ENCODE data around the gene MAD1L1. TPM values are rescaled to one million over a fixed set of nuclear protein-coding genes. Genes with fewer than 3 reads are reported as not detected.

Gene MAD1L1
- total and polyA plus RNA-seq, 10 donors, result 47.3 to 118 (median 68.2) TPM

DNA sequence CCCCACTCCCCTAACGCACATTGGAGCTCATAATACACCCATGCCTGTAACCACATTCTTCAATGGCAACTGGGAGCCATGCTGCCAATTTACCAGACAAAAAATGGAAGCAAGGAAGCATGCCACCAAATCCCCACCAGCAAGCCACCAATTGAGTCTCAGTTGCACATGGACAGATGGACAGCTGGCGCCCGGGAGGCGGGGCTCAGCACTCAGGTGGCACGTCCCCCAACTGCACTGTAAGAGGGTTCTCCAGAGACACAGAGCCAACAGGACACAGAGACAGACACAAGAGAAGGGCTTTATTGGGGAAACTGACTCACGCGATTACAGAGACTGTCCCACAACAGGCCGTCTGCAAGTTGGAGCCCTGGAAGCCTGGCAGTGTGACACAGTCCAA, 2.5 kb downstream of the MAD1L1 start:
- intact Hi-C loops (cut with DNase I; ENCODE audit: low total_unique reads), result no loop called here
- peaks cover 0 to 67% (median 37%) of the 10 kb centered on the region in 6 donors for H3K36me3 ChIP-seq
- TF ChIP-seq CTCF (IDR thresholded peaks at IDR 0.05 in 8 of 11, conservative IDR thresholded peaks at IDR 0.05 in 3 of 11) (no peak), POLR2A (IDR thresholded peaks at IDR 0.05) (no peak), POLR2AphosphoS5 (IDR thresholded peaks at IDR 0.05) (no peak)

DNA sequence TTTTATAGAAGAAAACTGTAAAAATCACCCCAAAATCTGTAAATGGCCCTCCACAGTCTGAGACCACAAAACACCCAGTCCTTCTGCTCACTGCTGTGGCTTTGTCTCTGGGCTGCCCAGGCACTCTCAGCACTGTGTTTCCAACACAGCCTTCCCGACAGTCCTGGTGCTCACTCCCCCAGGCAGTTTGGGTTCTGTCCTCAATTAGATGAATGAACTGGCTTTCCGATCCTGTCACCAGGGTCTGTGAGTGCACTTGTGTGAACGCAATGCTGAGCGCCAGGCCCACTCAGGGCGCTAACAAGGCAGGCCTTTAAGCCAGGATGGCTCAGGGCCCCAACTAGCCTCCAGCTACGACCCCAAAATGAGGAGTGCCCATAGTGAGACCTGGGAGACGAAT, 3.3 kb downstream of the MAD1L1 start:
- H3K27ac ChIP-seq, result no peak overlapping the region
- intact Hi-C loops (cut with DNase I; ENCODE audit: low total_unique reads), result no loop called here
- no peaks in the 10 kb centered on the region for H3K27me3 ChIP-seq (replicated peaks in 1 of 7)
- 90 to 97% (median 96%) methylated on average over 7 of the region's 7 CpGs for WGBS, 5 donors
- TF ChIP-seq POLR2A (IDR thresholded peaks at IDR 0.05) (no peak), CTCF (IDR thresholded peaks at IDR 0.05 in 8 of 11, conservative IDR thresholded peaks at IDR 0.05 in 3 of 11) (no peak), POLR2AphosphoS5 (IDR thresholded peaks at IDR 0.05) (no peak)
- DNase-seq, result no peak
- peaks cover 17 to 65% (median 38%) of the 10 kb centered on the region in 6 donors for H3K4me1 ChIP-seq
- no peaks in the 10 kb centered on the region for H3K9me3 ChIP-seq
- H3K36me3 ChIP-seq, result peaks cover 0 to 67% (median 33%) of the 10 kb centered on the region in 6 donors
- H3K4me3 ChIP-seq, result no peak overlapping the region

More for the DNA sequence above, 2.5 kb downstream of the MAD1L1 start:
- Histone ChIP-seq H3K27me3 (replicated peaks in 1 of 7) (no peaks in the 10 kb centered on the region), H3K9me3 (no peaks in the 10 kb centered on the region), H3K4me1 (peaks cover 17 to 61% (median 38%) of the 10 kb centered on the region in 6 donors), H3K4me3 (no peak overlapping the region), H3K27ac (no peak overlapping the region)
- 91 to 95% (median 94%) methylated on average over 8 of the region's 8 CpGs for WGBS, 5 donors
- no peak for DNase-seq

DNA sequence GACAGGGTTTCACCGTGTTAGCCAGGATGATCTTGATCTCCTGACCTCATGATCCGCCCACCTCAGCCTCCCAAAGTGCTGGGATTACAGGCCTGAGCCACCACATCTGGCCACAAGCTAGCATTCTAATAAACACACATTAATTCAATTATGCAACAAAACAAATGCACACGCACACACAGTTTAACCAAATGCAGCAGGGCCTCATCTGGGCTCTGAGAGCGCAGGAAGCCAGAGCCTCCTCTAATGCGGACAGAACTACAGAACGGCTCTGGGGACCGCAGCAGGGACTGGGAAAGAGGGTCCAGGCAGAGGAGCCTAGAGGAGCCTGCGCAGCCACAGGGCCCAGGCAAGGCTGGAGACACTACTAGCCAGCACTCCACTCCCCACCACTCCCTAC, 3.8 kb downstream of the MAD1L1 start:
- no peak for TF ChIP-seq POLR2AphosphoS5 (IDR thresholded peaks at IDR 0.05)
- TF ChIP-seq POLR2A (IDR thresholded peaks at IDR 0.05), result no peak
- no peak for TF ChIP-seq CTCF (IDR thresholded peaks at IDR 0.05 in 8 of 11, conservative IDR thresholded peaks at IDR 0.05 in 3 of 11)
- WGBS, 5 donors, result 87 to 94% (median 91%) methylated on average over 7 to 8 of the region's 8 CpGs
- no peak overlapping the region for H3K4me3 ChIP-seq
- no peaks in the 10 kb centered on the region for H3K27me3 ChIP-seq (replicated peaks in 1 of 7)
- no peak overlapping the region for H3K27ac ChIP-seq
- H3K4me1 ChIP-seq, result peaks cover 17 to 67% (median 40%) of the 10 kb centered on the region in 6 donors
- intact Hi-C loops (cut with DNase I; ENCODE audit: low total_unique reads), result no loop called here
- H3K36me3 ChIP-seq, result peaks cover 0 to 67% (median 33%) of the 10 kb centered on the region in 6 donors
- H3K9me3 ChIP-seq, result no peaks in the 10 kb centered on the region
- DNase-seq, result no peak

DNA sequence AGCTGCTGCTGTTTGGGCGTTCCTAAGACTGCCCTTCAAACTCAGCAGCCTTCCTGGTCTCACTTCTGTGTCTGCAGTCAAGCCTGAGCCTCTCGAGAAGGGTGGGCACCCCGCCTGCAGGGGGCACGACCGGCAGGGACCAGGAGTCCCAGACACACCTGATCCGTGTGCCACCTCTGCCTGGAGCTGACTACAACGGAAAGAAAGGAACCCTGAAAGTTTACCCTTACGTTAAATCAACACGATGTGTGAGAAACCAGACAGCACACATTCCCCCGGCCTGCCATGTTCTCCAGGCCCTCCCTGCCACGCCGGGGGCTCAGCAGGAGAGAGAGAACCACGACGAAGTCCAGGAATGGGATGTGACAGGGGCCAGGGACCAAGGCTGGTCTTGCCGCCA, 5.0 kb downstream of the MAD1L1 start:
- no peak overlapping the region for H3K4me3 ChIP-seq
- H3K36me3 ChIP-seq, result peaks cover 0 to 78% (median 44%) of the 10 kb centered on the region in 6 donors
- intact Hi-C loops (cut with DNase I; ENCODE audit: low total_unique reads), result no loop called here
- WGBS, 5 donors, result 89 to 95% (median 91%) methylated on average over 15 of the region's 15 CpGs
- H3K9me3 ChIP-seq, result no peaks in the 10 kb centered on the region
- no peaks in the 10 kb centered on the region for H3K27me3 ChIP-seq (replicated peaks in 1 of 7)
- peaks cover 12 to 59% (median 34%) of the 10 kb centered on the region in 6 donors for H3K4me1 ChIP-seq
- TF ChIP-seq POLR2AphosphoS5 (IDR thresholded peaks at IDR 0.05), result no peak
- no peak for TF ChIP-seq CTCF (IDR thresholded peaks at IDR 0.05 in 8 of 11, conservative IDR thresholded peaks at IDR 0.05 in 3 of 11)
- no peak for TF ChIP-seq POLR2A (IDR thresholded peaks at IDR 0.05)
- no peak overlapping the region for H3K27ac ChIP-seq
- no peak for DNase-seq
